Subcutaneous adipose tissue (tissue), 4 donors: ENCODE data around the gene STX18. TPM values are rescaled to one million over a fixed set of nuclear protein-coding genes. Genes with fewer than 3 reads are reported as not detected.

Source experiments
- total RNA-seq, 4 donors: library from RNA; depleted of rRNA; stranded (reverse); fragments of >200 nt; gene quantifications; one replicate each; pipeline ENCODE4 v1.1.0, GENCODE V29; 2016
- TF ChIP-seq, protein P1 (sequence below): fragments of 450-650 bp; IDR thresholded peaks from one replicate; pipeline ENCODE4 v1.5.1; 2016; ENCODE audit warnings: low read depth, mild to moderate bottlenecking, control low read depth, antibody characterized with exemption, moderate library complexity

Gene STX18
- total RNA-seq, 4 donors from 2014 or later, result 17.0 to 29.2 (median 21.6) TPM

DNA sequence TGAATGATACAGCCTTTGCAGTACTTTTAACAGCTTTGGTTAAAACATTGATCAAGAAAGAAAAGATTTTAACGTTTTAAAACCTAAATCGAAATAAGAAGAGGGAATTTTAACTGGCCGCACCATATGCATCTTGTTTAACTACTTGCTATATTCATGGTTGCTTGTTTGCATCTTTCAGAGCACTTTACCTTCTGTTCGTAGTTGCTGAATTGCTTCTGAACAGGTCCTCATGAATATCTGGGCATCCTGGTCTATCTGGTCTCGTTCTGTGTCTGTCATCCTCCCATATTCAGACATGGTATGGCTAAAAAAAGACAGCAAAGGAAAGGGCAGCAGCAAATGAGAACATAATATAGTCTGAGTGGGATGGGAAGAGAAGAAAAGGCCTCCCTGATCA lies 82.7 kb downstream of the STX18 start:
- TF ChIP-seq, protein P1, sequence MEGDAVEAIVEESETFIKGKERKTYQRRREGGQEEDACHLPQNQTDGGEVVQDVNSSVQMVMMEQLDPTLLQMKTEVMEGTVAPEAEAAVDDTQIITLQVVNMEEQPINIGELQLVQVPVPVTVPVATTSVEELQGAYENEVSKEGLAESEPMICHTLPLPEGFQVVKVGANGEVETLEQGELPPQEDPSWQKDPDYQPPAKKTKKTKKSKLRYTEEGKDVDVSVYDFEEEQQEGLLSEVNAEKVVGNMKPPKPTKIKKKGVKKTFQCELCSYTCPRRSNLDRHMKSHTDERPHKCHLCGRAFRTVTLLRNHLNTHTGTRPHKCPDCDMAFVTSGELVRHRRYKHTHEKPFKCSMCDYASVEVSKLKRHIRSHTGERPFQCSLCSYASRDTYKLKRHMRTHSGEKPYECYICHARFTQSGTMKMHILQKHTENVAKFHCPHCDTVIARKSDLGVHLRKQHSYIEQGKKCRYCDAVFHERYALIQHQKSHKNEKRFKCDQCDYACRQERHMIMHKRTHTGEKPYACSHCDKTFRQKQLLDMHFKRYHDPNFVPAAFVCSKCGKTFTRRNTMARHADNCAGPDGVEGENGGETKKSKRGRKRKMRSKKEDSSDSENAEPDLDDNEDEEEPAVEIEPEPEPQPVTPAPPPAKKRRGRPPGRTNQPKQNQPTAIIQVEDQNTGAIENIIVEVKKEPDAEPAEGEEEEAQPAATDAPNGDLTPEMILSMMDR, result no peak

DNA sequence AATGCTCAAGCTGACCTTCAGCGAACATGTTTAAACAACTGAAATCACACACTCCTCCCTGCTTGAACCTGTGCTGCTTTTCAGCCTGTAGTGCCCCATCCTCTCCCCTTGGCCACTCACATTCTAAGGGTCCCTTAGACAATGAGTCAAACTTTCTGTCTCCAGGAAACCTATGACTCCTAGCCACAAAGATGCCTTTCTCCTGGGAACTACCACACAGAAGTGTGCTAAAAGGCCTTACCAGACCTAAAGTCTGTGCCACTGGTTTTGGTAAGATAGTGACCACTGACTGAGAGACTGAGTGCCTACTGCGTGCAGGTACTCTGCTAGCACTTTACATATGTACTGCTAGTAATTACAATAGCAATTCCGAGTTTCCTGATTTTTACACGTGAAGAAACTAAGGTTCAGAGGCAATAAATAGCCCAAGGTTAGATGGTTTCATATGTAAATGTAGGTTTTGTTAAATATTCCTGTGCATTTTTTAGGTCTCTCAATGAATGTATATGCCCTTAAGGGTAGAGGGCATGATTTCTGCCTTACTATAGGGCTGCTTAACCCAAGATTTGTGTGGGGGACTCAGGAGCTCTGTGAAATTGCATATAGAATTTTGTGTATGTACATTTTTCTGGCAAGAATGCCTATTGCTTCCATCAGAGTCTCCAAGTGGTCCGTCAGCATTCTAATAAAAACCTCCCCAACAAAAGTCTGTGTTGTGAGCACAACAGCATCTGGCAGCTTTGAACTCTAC lies 83.9 kb downstream of the STX18 start:
- TF ChIP-seq, protein P1, result no peak

DNA sequence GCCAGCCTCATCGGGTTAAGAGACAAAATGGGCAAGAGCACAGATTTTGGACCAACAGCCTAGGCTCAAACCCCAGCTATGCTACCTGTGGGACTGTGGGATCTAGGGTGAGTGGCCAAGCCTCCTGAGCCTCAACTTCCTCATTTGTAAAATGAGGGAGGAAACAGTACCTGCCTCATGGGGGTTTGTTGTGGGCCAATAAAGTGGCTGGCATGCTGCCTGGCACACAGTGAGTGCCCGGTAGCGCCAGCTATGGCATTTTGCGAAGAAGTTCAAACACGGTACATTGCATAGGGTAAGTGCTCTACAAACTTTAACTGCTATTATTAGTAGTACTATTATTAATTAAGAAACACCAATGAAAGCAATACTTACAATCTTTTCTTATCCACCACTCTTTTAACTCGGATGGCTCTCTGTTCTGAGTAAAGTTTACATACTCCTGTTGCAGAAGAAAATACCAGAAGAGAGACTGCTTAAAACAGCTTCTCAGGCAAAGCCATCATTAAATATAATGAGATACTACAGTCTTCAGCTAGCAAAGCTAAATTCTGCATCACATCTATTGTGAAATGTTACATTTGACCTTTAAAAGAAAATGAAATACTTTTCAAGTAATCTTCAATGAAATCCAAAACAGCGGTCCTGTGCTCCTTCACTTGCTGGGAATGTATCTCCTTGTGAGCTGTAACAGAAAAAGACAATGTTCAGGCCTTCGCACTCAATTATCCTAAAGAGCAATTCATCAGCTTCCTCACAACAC lies 84.9 kb downstream of the STX18 start:
- TF ChIP-seq, protein P1, result no peak

DNA sequence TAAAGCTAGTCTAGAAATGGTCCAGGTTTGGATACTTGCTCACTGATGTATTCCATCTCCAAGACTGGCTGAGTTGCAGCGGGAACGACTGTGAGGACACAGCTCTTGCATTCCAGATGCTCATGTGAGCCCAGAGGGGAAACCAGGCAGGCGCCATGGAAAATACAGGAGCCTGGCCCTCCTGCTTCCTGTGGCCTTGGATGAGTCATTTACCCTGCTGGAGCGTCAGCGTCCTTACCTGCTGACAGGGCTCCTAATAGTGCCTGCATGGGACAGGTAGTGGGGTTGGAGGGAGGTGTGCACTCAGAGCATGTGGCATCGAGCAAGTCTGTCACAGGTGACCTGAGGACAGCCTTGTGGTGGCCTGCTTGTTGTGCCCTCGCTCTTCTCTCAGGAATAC lies 85.5 kb downstream of the STX18 start:
- TF ChIP-seq, protein P1, result no peak

DNA sequence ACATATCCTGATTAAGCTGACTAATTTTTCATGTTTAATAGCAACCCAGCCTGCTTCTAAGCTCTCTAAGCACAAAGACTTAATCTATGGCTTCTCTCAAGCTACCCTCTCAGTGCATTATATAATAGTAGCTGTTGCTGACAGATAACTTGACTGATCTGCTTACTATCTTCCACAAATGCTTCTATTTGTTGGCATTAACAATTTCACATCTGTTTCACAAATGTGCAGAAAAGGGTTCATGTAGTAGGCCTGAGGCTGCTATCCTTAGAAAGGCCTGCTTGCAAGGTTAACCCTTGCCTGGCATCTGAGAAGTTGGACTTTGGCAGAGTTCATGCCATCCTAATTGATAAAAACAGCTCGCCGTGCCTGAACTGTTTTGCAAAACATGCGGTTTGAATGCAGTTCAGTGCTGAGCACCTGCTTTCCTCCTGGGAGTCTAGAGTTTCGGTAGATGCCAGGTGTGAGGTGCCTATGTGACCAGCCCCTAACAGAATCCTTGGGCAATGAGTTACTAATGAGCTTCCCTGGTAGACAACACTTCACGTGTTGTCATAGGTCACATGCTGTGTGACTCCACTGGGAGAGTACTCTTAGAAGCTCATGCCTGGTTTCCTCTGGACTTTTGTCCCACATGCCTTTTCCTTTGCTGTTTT lies 86.5 kb downstream of the STX18 start:
- TF ChIP-seq, protein P1, result no peak

DNA sequence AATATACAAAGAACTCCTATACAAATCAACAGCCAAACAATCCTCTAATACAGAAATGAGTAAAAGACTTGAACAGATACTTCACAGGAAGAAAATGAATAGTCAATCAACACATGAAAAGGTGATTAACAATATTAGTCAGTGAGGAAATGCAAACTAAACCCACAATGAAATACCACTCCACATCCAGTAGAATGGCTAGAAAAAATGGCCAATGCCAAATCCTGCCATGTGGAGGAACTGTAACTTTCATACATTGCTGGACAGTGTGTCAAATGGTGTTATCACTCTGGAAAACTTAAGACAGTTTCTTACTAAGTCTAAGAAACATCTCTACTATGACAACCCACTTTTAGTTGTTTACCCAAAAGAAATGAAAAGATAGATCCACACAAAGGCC lies 95.4 kb downstream of the STX18 start:
- TF ChIP-seq, protein P1, result no peak

DNA sequence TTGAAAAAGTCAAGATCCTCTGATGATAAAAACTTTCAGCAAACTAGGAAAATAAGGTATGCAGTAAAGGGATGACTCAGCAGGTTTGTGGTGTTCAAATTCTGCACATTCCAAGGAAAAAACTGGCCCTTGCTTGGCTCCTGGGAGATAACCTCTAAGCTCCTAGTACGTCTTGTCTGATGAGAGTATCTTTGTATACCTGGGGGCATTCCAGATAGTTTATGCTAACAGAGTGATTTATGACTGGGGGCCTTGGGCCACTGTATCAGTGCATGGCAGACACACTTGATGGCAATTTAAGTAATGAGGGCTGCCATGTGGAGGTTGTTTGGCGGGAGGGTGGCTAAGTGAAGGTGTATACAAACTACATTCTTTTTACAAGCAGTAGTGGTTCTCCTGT lies 98.0 kb downstream of the STX18 start:
- TF ChIP-seq, protein P1, result no peak
